GM13976 (cell line): ENCODE results near the gene COIL.

Experiments
- DNase-seq: peaks from one replicate; pipeline ENCODE4 v3.0.0; 2012; ENCODE audit warnings: low spot score
- CTCF ChIP-seq: IDR thresholded peaks from 2 replicates; pipeline ENCODE4 v1.5.1; 2012; ENCODE audit warnings: borderline replicate concordance, mild to moderate bottlenecking; ENCODE audit not compliant: insufficient read depth; ENCODE audit errors: extremely low read depth, missing control alignments, control extremely low read depth
- in situ Hi-C: fragments of 300-500 bp; cut with MboI; formaldehyde crosslinking; loops from one replicate; pipeline ENCODE4 v1.12.0; 2022; ENCODE audit warnings: low sequenced_read_pairs, mixed read lengths, inconsistent platforms; ENCODE audit not compliant: unreplicated experiment

Gene COIL

DNA sequence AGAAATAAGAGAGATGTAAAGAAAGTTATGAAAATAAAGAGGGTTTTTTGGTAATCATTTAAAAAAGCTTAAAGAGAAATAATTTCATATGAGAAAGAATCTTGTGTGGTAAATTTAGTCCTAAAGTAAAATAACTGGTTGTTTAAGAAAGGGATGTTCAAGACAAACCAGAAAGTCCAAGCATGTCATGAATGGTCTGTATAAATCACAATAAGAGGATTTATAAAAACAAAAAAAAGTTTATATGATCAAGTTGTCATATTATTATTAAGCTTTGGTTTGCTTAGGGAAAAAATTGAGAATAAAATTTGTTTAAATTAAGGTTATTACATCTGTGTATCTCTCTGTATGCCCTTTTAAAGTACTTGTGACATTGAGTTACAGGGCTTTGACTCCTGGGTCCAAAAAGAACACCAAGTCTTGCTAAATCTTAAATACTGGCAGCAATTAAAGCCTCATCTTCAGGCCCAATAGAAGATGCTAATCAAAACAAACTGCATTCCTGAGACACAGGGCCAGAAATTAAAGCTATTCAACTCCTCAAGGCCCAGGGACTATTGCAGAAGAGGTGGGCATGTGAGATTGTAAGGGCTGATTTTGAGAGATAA, 31.4 kb downstream of the COIL start:
- TF ChIP-seq CTCF, result no peak
- in situ Hi-C loops, result no loop called here
- no peak for DNase-seq

- DNase-seq, result no peak
- no peak for TF ChIP-seq CTCF
- in situ Hi-C loops, result no loop called here
These were observed 32.3 kb downstream of the COIL start for GRCh38 chr17:56928586-56928985.

GRCh38 chr17:56926704-56927103, 34.1 kb downstream of the COIL start:
- in situ Hi-C loops, result no loop called here
- no peak for DNase-seq
- TF ChIP-seq CTCF, result no peak

- in situ Hi-C loops, result no loop called here
- TF ChIP-seq CTCF, result no peak
- DNase-seq, result no peak
These were observed 34.6 kb downstream of the COIL start for GRCh38 chr17:56926270-56926669.

DNA sequence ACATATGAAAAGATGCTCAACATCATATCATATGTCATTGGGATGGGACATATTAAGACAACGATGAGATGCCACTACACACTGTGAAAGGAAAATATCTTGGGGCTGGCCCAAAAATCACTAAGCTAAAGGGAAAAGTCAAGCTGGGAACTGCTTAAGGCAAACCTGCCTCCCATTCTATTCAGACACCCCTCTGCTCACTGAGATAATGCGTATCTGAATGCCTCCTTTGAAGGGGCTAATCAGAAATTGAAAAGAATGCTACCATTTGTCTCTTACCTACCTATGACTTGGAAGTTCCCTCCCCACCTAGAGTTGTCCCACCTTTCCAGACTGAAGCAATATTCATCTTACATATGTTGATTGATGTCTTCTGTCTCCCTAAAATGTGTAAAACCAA, 35.8 kb downstream of the COIL start:
- TF ChIP-seq CTCF, result no peak
- in situ Hi-C loops, result no loop called here
- DNase-seq, result no peak

GRCh38 chr17:56919717-56920116, 41.1 kb downstream of the COIL start:
- DNase-seq, result no peak
- TF ChIP-seq CTCF, result no peak
- in situ Hi-C loops, result no loop called here

- DNase-seq, result no peak
- in situ Hi-C loops, result no loop called here
- no peak for TF ChIP-seq CTCF
These were observed 41.9 kb downstream of the COIL start for GRCh38 chr17:56918916-56919315.
